Parathyroid adenoma (tissue), 2 donors: Measurements from ENCODE around the gene CTAG1A.
"Not testable (repeated sequence)": the region's sequence is repeated elsewhere in the genome, so short reads cannot be mapped to it uniquely, and the experiment has no call there.

Experiments
- H2AFZ ChIP-seq: fragments of 300-600 bp; sonication (generic); one replicate; pipeline ENCODE4 v1.7.0; 2017; ENCODE audit warnings: antibody characterized with exemption, mild to moderate bottlenecking
- H3K27ac ChIP-seq: fragments of 300-600 bp; sonication (generic); one replicate; pipeline ENCODE4 v1.7.0; 2017
- H3K27me3 ChIP-seq: fragments of 300-600 bp; sonication (generic); one replicate; pipeline ENCODE4 v1.7.0; 2017; ENCODE audit warnings: low read length; ENCODE audit not compliant: control insufficient read depth, insufficient read depth
- H3K36me3 ChIP-seq: fragments of 300-600 bp; sonication (generic); one replicate; pipeline ENCODE4 v1.7.0; 2017; ENCODE audit warnings: low read length; ENCODE audit not compliant: control insufficient read depth, insufficient read depth
- H3K4me1 ChIP-seq: fragments of 300-600 bp; sonication (generic); one replicate; pipeline ENCODE4 v1.7.0; 2017; ENCODE audit warnings: control low read depth
- H3K4me2 ChIP-seq: fragments of 300-600 bp; sonication (generic); one replicate; pipeline ENCODE4 v1.7.0; 2017; ENCODE audit warnings: low read length
- H3K4me3 ChIP-seq: fragments of 300-600 bp; sonication (generic); one replicate; pipeline ENCODE4 v1.7.0; 2017; ENCODE audit warnings: low read depth, low read length
- H3K79me2 ChIP-seq: fragments of 300-600 bp; sonication (generic); one replicate; pipeline ENCODE4 v1.7.0; 2017; ENCODE audit warnings: control low read depth
- H3K9ac ChIP-seq: fragments of 300-600 bp; sonication (generic); one replicate; pipeline ENCODE4 v1.7.0; 2017; ENCODE audit warnings: mild to moderate bottlenecking
- H3K9me3 ChIP-seq: fragments of 300-600 bp; sonication (generic); one replicate; pipeline ENCODE4 v1.7.0; 2017; ENCODE audit warnings: low read length; ENCODE audit not compliant: control insufficient read depth
- CTCF ChIP-seq: fragments of 300-600 bp; sonication (generic); IDR thresholded peaks from one replicate; pipeline ENCODE4 v1.7.0; 2017; ENCODE audit warnings: antibody characterized with exemption, mild to moderate bottlenecking
- donor health status: primary hyperparathyroidism.

Gene CTAG1A

GRCh38 chrX:154584585-154585183 is at the start of gene CTAG1A:
Gene CTAG1A, plus strand, starts transcription at chrX:154585133. Its CDS starts 74 bp downstream, at chrX:154585207.
- H3K9ac ChIP-seq, H3K79me2 ChIP-seq, H2AFZ ChIP-seq, H3K9me3 ChIP-seq, H3K4me2 ChIP-seq, H3K4me1 ChIP-seq, H3K4me3 ChIP-seq, H3K36me3 ChIP-seq, H3K27ac ChIP-seq, H3K27me3 ChIP-seq: not testable (repeated sequence)

- TF ChIP-seq CTCF = no peak
- Histone ChIP-seq H3K9me3 (no peaks in the 10 kb centered on the region), H3K4me3 (no peak overlapping the region), H2AFZ (no peak overlapping the region), H3K4me1 (no peaks in the 10 kb centered on the region), H3K36me3 (no peaks in the 10 kb centered on the region), H3K4me2 (no peak overlapping the region), H3K79me2 (no peaks in the 10 kb centered on the region), H3K27me3 (no peaks in the 10 kb centered on the region), H3K9ac (no peak overlapping the region), H3K27ac (no peak overlapping the region)
These were observed 49.0 kb upstream of the CTAG1A start for GRCh38 chrX:154535892-154536291.

- no peak overlapping the region for H3K9ac ChIP-seq
- H2AFZ ChIP-seq = no peak overlapping the region
- H3K27ac ChIP-seq = no peak overlapping the region
- no peaks in the 10 kb centered on the region for H3K9me3 ChIP-seq
- H3K36me3 ChIP-seq = no peaks in the 10 kb centered on the region
- no peak for TF ChIP-seq CTCF
- no peaks in the 10 kb centered on the region for H3K27me3 ChIP-seq
- no peaks in the 10 kb centered on the region for H3K4me1 ChIP-seq
- H3K4me2 ChIP-seq = no peak overlapping the region
- no peak overlapping the region for H3K4me3 ChIP-seq
- no peaks in the 10 kb centered on the region for H3K79me2 ChIP-seq
These were observed 45.9 kb upstream of the CTAG1A start for GRCh38 chrX:154539077-154539476.

DNA sequence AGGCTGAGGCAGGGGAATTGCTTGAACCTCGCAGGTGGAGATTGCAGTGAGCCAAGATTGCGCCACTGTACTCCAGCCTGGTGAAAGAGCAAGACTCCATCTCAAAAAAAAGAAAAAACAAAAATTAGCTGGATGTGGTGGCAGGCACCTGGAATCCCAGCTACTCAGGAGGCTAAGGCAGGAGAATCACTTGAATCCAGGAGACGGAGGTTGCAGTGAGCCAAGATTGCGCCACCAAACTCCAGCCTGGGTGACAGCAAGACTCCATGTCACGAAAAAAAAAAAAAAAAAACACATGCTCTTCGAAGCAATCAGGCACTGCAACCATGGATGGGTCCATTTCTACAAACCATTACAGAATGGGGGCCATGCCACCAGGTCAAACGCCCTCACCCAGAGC is 44.6 kb upstream of the CTAG1A start:
- H3K4me3 ChIP-seq, H3K79me2 ChIP-seq, H3K27ac ChIP-seq, H3K27me3 ChIP-seq, H3K9me3 ChIP-seq, H3K4me1 ChIP-seq, H3K9ac ChIP-seq, H2AFZ ChIP-seq, H3K4me2 ChIP-seq, H3K36me3 ChIP-seq: not testable (repeated sequence)

GRCh38 chrX:154540897-154541535 is 43.9 kb upstream of the CTAG1A start:
- H3K4me3 ChIP-seq = no peak overlapping the region
- H3K36me3 ChIP-seq = no peaks in the 10 kb centered on the region
- H3K4me2 ChIP-seq = no peak overlapping the region
- no peak overlapping the region for H3K9ac ChIP-seq
- H3K27ac ChIP-seq = no peak overlapping the region
- no peaks in the 10 kb centered on the region for H3K9me3 ChIP-seq
- no peaks in the 10 kb centered on the region for H3K4me1 ChIP-seq
- TF ChIP-seq CTCF = no peak
- no peaks in the 10 kb centered on the region for H3K79me2 ChIP-seq
- H3K27me3 ChIP-seq = no peaks in the 10 kb centered on the region
- no peak overlapping the region for H2AFZ ChIP-seq

DNA sequence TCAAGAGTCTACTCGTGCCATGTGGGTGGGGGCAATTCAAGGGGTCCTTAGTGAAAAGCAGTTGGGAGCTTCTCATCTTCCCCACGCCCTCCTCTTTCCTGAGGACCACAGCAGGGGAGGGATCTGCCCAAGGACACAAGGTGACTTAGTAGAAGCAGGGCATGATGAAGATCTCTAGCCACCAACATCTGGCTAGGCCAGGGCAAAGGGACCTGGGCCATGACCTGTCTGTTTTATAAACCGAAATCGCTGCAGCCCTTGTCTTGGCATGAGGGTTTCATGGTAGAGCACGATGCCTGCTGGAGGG is 43.4 kb upstream of the CTAG1A start:
- no peak overlapping the region for H3K4me3 ChIP-seq
- H3K4me1 ChIP-seq = no peaks in the 10 kb centered on the region
- H3K4me2 ChIP-seq = no peak overlapping the region
- H3K36me3 ChIP-seq = no peaks in the 10 kb centered on the region
- TF ChIP-seq CTCF = no peak
- H3K27ac ChIP-seq = no peak overlapping the region
- no peak overlapping the region for H3K9ac ChIP-seq
- no peaks in the 10 kb centered on the region for H3K79me2 ChIP-seq
- H2AFZ ChIP-seq = no peak overlapping the region
- H3K9me3 ChIP-seq = no peaks in the 10 kb centered on the region
- H3K27me3 ChIP-seq = no peaks in the 10 kb centered on the region
